GM12891 (cell line): ENCODE results near the gene CNTN2.

Experiments
- DNase-seq: peaks from one replicate; pipeline ENCODE4 v3.0.0; 2011; ENCODE audit warnings: low spot score; ENCODE audit not compliant: insufficient read length
- FAIRE-seq: peaks from 2 replicates; lab custom pipeline; 2011; peaks lifted over from hg19 to GRCh38; lab: Jason Lieb, UNC
- PAX5 ChIP-seq: IDR thresholded peaks from 2 replicates; pipeline ENCODE4 v1.6.1; 2011; ENCODE audit warnings: low read length, moderate library complexity, mild to moderate bottlenecking; ENCODE audit not compliant: insufficient read depth, severe bottlenecking
- POLR2A ChIP-seq: IDR thresholded peaks from 2 replicates; pipeline ENCODE4 v1.6.1; 2011; ENCODE audit warnings: low read depth, low read length, control low read depth
- POLR2AphosphoS5 ChIP-seq: IDR thresholded peaks from 2 replicates; pipeline ENCODE4 v1.6.1; 2011; ENCODE audit warnings: low read depth, low read length, control low read depth
- POU2F2 ChIP-seq: IDR thresholded peaks from 2 replicates; pipeline ENCODE4 v1.6.1; 2011; ENCODE audit warnings: low read depth, mild to moderate bottlenecking, control low read depth, low read length, moderate library complexity
- SPI1 ChIP-seq: IDR thresholded peaks from 2 replicates; pipeline ENCODE4 v1.6.1; 2011; ENCODE audit warnings: low read depth, low read length, control low read depth
- TAF1 ChIP-seq: IDR thresholded peaks from 2 replicates; pipeline ENCODE4 v1.6.1; 2011; ENCODE audit warnings: low read depth, low read length, control low read depth

CNTN2 gene

DNA sequence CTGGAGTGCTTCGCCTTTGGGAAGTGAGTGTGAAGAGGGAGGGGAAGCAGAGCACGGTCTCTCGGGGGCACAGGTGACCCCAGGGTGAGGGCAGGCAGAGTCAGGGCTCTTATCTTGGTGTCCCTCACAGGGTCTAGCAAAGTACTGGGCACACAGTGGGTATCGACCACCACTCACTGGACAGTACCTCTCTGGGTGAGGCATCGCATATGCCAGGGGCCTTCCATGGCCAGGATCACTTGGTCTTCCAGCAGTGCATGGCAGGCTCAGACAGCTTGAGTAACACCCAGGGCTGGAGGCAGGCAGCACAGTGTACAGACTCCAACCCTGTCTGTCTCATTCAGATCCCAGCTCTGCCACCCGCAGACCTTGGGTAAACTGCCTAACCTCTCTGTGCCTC is 16.6 kb downstream of the CNTN2 start:
- TF ChIP-seq SPI1 (no peak), POLR2AphosphoS5 (no peak), TAF1 (no peak), POLR2A (no peak), POU2F2 (no peak), PAX5 (no peak)
- FAIRE-seq (no peak), DNase-seq (no peak)

DNA sequence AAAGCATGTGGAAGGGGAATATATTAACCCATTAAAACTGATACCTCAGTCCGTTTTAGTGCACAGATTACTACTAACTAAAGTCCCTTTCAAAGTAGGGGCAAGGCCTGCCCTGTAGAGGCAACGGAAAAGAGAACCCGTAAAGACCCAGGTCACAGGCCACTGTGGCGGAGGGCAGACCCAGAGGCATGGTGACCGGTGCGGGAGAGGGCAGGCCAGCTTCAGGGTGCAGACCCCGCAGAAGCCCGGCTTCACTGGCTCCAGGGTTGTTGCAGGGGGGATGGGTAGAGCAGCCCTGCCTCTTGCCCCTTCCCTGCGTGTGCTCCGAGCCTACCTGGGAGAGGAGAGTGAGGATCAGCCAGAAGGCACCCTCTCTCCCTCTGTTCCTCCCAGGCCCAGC is 17.7 kb downstream of the CNTN2 start:
- TF ChIP-seq TAF1 (no peak), PAX5 (no peak), POU2F2 (no peak), POLR2A (no peak), SPI1 (no peak)
- no peak for FAIRE-seq
- DNase-seq: no peak

DNA sequence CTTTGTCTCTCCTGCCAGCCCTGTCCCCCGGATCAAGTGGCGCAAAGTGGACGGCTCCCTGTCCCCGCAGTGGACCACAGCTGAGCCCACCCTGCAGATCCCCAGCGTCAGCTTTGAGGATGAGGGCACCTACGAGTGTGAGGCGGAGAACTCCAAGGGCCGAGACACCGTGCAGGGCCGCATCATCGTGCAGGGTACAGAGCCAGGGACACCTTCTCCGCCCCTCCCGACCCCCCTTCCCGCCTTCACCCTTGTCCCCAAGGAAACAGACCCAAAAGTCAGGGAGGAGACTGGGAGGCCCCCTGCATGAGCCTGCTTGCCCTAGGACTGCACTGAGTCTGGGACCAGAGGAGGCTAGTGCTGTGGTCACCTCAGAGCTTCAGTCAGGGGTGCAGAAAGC is 18.2 kb downstream of the CNTN2 start:
- DNase-seq (no peak), FAIRE-seq (no peak)
- TF ChIP-seq PAX5 (no peak), TAF1 (no peak), POLR2AphosphoS5 (no peak), POLR2A (no peak), POU2F2 (no peak)

DNA sequence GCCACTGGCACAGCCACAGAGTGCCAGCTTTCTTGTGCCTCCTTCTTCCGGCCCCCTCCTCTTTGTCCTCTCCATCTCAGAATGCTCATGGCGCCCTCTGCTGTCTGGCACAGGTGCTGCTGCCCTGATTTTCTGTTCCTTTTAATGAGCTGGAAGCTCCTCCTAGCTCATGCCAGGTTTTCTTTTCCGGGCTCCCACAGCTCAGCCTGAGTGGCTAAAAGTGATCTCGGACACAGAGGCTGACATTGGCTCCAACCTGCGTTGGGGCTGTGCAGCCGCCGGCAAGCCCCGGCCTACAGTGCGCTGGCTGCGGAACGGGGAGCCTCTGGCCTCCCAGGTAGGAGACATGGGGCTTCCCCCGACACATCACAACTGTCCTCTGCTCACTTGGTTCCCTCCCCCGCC is 18.7 kb downstream of the CNTN2 start:
- DNase-seq (peak; percentile 75), FAIRE-seq (peak; percentile 60)
- TF ChIP-seq POLR2A (no peak), POU2F2 (no peak), PAX5 (no peak), SPI1 (no peak), POLR2AphosphoS5 (no peak), TAF1 (no peak)

DNA sequence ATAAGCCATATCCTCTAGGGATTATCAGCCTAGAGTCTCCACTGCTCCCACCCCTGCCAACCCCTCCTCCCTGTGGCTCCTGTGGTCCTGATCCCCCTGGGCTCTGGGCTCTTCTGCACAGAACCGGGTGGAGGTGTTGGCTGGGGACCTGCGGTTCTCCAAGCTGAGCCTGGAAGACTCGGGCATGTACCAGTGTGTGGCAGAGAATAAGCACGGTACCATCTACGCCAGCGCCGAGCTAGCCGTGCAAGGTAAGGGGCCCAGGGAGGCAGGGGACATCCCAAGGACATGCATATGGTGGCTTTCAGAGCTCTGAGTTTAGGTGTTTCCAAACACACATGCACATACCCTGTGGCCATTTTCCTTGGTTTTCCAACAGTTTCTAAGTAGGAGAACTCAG is 19.3 kb downstream of the CNTN2 start:
- FAIRE-seq (no peak), DNase-seq (no peak)
- TF ChIP-seq SPI1: no peak
- no peak for TF ChIP-seq POLR2AphosphoS5
- TF ChIP-seq POU2F2: no peak
- TF ChIP-seq POLR2A: no peak
- TF ChIP-seq PAX5: no peak
- TF ChIP-seq TAF1: no peak

DNA sequence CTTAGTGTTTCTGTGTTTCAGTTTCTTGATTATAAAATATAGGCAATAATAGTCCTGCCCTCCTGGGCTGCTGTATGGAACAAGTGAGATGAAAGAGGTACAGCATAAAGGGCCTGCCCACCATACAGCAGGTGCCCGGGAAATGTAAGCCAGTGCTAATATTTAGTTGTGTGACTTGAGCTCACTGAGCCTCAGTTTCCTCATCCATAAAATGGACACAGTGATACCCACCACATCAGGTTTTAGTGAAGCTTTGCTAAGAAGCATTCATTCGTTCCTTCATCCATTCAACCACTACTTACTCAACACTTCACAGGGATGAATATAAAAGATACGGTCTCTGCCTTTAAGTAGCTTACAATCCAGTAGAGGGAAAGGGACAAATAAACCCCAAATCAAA is 19.9 kb downstream of the CNTN2 start:
- DNase-seq (no peak), FAIRE-seq (no peak)
- TF ChIP-seq TAF1: no peak
- no peak for TF ChIP-seq POLR2A
- no peak for TF ChIP-seq PAX5

DNA sequence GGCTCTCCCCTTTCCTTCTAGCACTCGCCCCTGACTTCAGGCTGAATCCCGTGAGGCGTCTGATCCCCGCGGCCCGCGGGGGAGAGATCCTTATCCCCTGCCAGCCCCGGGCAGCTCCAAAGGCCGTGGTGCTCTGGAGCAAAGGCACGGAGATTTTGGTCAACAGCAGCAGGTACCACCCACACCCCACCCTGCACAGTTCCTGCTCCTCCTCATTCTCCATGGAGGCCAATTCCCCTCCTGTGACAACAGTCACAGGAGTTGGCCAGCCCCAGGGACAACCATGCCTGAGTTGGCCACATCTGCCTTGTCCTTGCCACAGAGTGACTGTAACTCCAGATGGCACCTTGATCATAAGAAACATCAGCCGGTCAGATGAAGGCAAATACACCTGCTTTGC is 21.3 kb downstream of the CNTN2 start:
- no peak for DNase-seq
- TF ChIP-seq SPI1 (no peak), POLR2AphosphoS5 (no peak), PAX5 (no peak), POLR2A (no peak), POU2F2 (no peak)
- FAIRE-seq: no peak

DNA sequence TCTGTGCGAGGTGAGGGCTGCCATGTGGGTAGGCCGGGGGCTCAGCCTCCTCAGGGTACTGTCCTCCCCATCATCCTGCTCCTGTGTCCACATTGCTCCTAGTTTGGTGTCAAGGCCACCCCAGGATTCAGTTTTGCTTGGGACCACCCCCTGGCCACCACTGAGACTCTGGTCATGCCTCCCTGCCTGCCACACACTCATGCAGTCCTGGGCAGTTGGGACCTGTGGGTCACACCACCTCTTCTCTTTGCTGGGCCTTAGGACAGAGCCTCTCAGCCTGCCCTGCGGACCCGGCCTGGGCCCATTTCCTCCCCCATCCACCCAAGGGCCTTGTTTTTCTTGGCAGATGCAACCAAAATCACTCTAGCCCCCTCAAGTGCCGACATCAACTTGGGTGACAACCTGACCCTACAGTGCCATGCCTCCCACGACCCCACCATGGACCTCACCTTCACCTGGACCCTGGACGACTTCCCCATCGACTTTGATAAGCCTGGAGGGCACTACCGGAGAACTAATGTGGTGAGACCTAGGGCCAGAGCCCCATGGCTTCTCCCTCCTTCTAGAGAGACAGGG is 21.8 kb downstream of the CNTN2 start:
- TF ChIP-seq POLR2AphosphoS5: no peak
- TF ChIP-seq POLR2A: no peak
- DNase-seq (no peak), FAIRE-seq (no peak)

DNA sequence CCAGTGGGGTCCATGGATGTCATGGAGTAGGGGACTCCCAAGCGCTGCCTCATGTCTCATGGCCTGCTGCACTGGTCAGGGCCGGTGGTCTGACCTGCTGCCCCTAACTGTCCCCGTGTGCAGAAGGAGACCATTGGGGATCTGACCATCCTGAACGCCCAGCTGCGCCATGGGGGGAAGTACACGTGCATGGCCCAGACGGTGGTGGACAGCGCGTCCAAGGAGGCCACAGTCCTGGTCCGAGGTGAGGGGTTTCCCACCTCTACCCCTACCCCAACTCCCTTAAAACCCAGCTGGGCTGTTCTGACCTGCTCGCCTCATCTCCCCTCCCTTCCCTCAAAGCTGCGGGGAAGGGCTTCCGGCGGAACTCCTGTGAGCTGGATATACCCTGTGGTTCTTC is 22.7 kb downstream of the CNTN2 start:
- DNase-seq (no peak), FAIRE-seq (no peak)
- no peak for TF ChIP-seq POLR2AphosphoS5
- TF ChIP-seq TAF1: no peak

DNA sequence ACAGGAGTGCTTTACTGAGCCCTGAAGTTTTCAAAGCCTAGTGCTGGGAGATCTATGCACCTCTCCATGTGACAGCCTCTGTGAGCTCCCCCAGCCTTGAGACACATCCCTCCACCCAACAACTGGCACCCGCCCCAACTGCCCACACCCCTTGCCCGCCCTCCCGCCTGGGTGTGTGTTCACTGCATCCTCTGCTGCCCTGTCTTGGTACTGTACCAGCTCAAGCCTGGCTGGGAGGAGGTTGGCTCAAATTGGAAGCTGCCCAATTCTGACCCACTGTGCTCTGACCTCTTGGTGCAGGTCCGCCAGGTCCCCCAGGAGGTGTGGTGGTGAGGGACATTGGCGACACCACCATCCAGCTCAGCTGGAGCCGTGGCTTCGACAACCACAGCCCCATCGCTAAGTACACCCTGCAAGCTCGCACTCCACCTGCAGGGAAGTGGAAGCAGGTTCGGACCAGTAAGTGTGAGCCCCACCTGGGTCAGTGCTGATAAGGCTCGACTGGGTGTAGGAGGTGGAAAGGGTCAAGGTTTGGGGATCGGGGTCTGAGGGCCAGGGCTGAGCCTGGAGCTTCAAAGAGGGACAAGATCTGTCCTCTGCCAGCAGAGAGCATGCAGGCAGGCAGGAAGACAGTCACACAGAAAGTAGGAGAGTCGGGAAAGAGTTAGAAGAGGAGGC is 23.3 kb downstream of the CNTN2 start:
- no peak for DNase-seq
- FAIRE-seq: no peak
- TF ChIP-seq POLR2AphosphoS5 (no peak), POU2F2 (no peak), POLR2A (no peak)

DNA sequence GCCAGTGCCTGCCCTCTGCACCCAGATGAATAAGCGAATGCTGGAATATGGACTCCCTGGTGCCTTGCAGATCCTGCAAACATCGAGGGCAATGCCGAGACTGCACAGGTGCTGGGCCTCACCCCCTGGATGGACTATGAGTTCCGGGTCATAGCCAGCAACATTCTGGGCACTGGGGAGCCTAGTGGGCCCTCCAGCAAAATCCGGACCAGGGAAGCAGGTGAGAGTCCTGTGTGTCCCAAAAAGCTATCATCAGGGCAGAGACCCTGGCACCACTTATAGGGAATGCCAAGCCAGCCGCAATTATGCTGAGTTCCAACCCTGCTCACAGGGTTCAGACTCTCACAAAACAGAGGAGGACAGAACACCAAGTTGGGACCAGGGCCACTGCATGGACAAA is 24.0 kb downstream of the CNTN2 start:
- DNase-seq: no peak
- no peak for TF ChIP-seq POLR2A
- TF ChIP-seq TAF1: no peak
- TF ChIP-seq PAX5: no peak
- no peak for TF ChIP-seq POU2F2
- no peak for TF ChIP-seq POLR2AphosphoS5
- TF ChIP-seq SPI1: no peak
- no peak for FAIRE-seq
